ENCODE data around the gene SMURF1.

DNA sequence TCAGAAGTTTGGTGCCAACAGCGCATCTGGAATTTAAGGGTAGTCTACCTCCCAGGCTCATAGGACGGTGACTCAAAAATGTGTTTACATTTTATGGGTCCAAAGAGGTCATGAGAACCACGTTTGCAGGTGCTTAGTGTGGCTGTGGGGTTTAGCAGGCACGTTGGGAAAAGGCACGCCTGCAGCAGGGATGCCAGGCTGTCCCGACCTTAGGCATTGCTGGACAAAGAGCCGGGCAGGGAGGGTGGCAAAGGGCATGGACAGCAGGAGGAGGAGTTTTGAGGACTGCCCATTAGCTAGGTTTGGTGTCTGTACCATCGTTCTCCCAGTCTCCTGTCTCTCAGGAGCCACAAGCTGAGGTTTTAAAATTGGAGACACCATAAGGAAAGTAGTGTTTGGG is 161.2 kb downstream of the SMURF1 start:
- no peak for TF ChIP-seq EZH2 (IDR thresholded peaks at IDR 0.05; ENCODE audit: insufficient read depth, poor library complexity, severe bottlenecking)
- no peak for TF ChIP-seq EZH2phosphoT487 (IDR thresholded peaks at IDR 0.05; ENCODE audit: insufficient read depth, low read depth)

All from GM23248 (cell line).